GM08714 (cell line): ENCODE measurements around the gene CMTM6.

Experiments
- H3K4me3 ChIP-seq: fragments of 200-500 bp; sonication (Bioruptor generic); 2 replicates; pipeline ENCODE4 v1.5.1; 2014; ENCODE audit warnings: mild to moderate bottlenecking, low read length, inconsistent platforms
- ZNF274 ChIP-seq: IDR thresholded peaks from 2 replicates; pipeline ENCODE4 v1.6.1; 2012; ENCODE audit warnings: mild to moderate bottlenecking, low read depth, low read length

Gene CMTM6

GRCh38 chr3:32460031-32460749 lies 42.5 kb downstream of the CMTM6 start:
- H3K4me3 ChIP-seq: no peak overlapping the region; the same call in 1 of the 2 replicates
- TF ChIP-seq ZNF274: no peak

GRCh38 chr3:32459450-32459849 lies 43.2 kb downstream of the CMTM6 start:
- no peak overlapping the region for H3K4me3 ChIP-seq
- no peak for TF ChIP-seq ZNF274

DNA sequence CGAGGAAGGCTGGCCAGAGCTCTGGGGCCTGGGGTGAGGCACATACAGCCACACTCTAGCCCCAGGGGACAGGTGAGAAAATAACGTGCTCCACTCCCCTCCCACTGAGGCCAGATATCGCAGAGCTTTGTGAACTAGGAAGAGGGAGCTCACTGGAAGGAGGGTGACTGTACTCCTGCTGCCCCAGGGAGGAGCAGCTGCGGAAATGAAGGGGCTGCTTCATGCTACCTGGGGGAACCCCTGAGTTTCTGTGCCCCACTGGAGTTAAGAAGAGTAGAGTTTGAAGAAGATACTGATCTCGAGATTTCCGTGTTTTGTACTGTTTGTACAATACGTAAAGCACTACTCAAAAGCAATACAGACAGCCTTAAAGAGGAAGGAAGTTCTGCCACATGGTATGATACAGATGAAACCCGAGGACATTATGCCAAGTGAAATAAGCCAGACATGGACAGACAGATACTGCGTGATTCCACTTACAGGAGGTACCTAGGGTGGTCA lies 44.6 kb downstream of the CMTM6 start:
- TF ChIP-seq ZNF274: no peak
- H3K4me3 ChIP-seq: no peak overlapping the region

DNA sequence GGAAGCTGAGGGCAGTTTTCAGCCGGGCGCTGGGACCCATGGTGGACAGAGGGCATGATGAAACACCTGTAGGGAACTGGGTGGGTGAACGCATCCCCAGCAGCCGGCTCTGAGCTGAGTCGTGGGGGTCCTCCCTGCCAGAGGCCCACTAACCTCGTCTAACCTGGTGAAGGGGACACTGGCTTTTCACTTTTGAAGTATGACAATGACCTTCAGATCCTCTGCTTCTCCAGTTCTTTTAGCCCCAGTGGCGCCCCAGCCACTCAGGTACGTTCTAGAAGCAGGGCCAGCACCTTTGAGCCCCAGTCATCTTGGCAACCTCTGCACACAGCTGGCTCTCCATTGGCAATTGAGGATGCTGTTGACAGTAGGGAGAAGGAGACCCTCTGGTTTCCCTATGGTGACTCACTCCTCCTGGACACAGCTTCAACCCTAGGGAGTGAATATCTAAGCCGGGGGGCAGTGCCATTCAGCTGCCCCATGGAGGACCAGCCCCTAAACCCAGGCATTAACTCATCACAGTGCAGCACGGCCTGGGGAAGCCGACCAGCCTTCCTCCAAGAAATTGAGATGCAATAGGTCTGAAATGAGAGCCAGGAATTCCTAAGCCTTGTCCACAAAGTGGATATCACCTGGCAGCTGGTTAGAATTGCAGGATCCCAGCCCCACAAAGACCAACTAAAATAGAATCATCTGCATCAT lies 46.1 kb downstream of the CMTM6 start:
- no peak for TF ChIP-seq ZNF274
- no peak overlapping the region for H3K4me3 ChIP-seq

- H3K4me3 ChIP-seq: no peak overlapping the region
- no peak for TF ChIP-seq ZNF274
Observed at GRCh38 chr3:32455609-32456428, 46.8 kb downstream of the CMTM6 start.

GRCh38 chr3:32454731-32455608 lies 47.7 kb downstream of the CMTM6 start:
- TF ChIP-seq ZNF274: no peak
- H3K4me3 ChIP-seq: no peak overlapping the region

GRCh38 chr3:32454111-32454510 lies 48.5 kb downstream of the CMTM6 start:
- no peak for TF ChIP-seq ZNF274
- H3K4me3 ChIP-seq: no peak overlapping the region

DNA sequence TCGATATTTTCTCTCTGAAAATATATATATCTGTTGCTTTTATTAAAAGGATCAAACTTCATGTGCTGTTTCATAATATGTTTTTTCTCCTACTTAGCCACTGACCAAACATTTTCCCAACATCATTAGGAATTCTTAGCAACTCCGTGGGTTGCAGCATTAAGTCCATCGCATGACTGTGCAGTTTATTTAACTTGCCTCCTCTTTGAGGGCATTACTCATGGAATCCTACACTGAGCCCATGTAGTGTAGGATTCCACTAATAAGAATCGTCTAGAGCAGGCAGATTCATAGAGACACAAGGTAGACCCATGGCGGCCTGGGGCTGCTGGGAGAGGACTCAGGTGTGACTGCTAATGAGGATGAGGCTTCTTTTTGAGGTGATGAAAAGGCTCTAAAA lies 49.3 kb downstream of the CMTM6 start:
- no peak overlapping the region for H3K4me3 ChIP-seq
- no peak for TF ChIP-seq ZNF274

GRCh38 chr3:32452009-32452408 lies 50.6 kb downstream of the CMTM6 start:
- TF ChIP-seq ZNF274: no peak
- H3K4me3 ChIP-seq: no peak overlapping the region

DNA sequence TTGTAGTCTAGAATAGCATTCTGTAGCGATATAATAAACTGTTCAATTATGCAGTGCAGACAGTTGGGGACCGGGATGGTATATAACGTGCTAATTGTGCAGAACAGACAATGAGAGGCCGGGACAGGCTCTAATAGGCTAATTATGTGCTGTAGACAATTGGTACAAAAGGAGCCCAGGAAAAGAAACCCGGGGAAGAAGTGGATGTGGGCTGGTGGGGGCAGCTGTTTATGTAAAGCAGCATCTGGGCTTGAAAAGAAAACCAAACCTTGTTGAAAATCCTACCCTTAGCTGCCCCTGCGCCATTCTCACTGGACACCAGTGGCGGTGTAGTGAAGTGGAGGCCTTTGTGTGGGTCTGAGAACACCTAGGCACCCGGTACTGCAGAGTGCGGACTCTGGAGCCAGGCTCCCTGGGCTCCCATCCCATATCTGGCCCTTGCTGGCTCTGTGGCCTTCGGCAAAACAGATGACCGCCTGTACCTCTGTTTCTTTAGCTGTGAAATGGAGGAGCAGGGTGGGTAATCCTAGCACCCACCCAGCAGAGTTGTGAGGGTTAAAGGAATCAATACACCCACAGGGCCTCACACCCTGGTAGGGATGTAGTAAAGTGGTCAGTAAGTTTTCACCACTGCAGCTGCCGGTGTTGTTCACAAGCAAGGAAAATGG lies 51.5 kb downstream of the CMTM6 start:
- no peak overlapping the region for H3K4me3 ChIP-seq
- TF ChIP-seq ZNF274: no peak

- TF ChIP-seq ZNF274: no peak
- no peak overlapping the region for H3K4me3 ChIP-seq
Observed at GRCh38 chr3:32450426-32450825, 52.2 kb downstream of the CMTM6 start.

DNA sequence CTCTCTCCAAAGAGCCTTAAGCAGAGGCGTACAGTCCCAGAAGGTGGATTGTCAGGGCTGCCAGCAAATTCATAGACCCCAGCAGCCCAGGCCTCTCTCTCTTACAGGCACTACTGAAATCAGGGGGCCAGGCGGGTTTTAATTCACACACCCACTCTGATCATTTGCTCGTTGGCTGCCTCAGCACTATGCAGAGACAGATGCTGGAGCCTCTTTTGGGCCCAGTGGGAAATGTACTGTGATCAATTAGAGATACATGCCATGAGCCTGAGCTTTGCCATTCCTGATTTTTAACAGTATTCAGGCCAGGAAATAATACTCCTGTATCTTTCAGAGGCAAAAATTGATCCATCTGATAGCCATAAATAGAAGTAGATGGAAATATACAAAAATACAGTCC lies 53.0 kb downstream of the CMTM6 start:
- TF ChIP-seq ZNF274: no peak

DNA sequence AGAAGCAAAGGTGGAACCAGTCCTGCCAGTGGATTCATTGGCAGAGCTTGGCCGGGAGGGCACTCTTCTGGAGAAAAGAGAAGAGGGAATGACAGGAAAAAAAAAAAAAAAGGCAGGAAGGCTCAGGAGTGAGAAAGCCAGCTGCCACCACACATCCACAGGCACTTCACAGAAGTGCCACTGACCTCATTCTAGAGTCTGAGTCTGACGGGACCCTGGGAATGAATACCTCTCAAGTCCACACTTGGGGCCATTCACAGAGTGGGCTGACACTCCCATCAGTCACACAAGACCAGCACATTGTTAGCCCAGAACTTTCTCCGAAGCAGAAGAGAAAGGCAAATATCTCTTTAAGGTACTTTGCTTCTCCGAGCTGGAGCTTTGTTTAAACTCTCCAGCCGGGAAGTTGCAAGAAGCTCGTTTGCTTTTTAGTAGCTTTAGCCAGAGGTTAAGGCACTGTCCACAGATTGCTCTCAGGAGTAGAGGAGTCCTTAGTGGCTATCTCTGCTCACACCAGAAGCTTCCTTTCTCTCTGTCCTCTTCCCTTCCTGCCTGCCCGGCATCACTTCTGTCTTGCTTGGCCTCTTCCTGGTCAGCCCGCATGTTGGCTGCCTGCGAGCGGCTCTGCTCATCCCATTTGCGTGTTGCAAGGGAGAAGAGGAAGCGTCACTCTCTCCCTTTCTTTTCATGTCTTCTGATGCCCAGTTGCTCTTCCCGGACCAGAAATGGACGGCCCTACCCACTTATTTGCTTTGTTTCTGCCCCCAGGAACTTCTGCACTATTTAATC lies 53.8 kb downstream of the CMTM6 start:
- no peak overlapping the region for H3K4me3 ChIP-seq
- no peak for TF ChIP-seq ZNF274

More for the DNA sequence above, 53.0 kb downstream of the CMTM6 start:
- H3K4me3 ChIP-seq: no peak overlapping the region
